ENCODE data around the gene IQGAP3. TPM values are rescaled to one million over a fixed set of nuclear protein-coding genes. Genes with fewer than 3 reads are reported as not detected.
A peak's percentile ranks its signal among the peaks of the same experiment; 100 is the strongest.

Gene IQGAP3
- total RNA-seq, 1 donor from 2014 or later, result 13.1 TPM

DNA sequence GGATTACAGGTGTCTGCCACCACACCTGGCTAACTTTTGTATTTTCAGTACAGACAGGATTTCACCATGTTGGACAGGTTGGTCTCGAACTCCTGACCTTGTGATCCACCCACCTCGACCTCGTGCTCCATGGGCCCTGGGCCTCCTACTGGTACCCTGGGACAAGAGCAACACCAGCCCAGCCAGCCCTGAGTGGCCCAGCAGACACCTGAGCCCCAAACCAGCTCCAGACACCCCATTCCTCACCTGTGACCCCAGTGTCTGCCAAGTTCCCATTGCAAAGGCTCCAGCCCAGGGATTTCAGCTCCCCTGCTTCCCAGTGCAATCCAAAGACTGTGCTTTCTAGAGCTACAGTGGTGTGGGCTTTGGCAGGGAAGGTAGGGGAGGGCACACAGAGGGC, 86.4 kb downstream of the IQGAP3 start:
- peak overlapping the region; percentile 42 for H3K27ac Mint-ChIP-seq (ENCODE audit: unreplicated experiment)
- no peak for DNase-seq (ENCODE audit: low spot score)
- no peak for TF ChIP-seq CTCF (IDR thresholded peaks at IDR 0.05; ENCODE audit: unreplicated experiment)
- no peaks in the 10 kb centered on the region for H3K9me3 Mint-ChIP-seq (ENCODE audit: unreplicated experiment)
- H3K4me1 Mint-ChIP-seq (ENCODE audit: unreplicated experiment), result peaks cover 27% of the 10 kb centered on the region
- H3K4me3 Mint-ChIP-seq (ENCODE audit: unreplicated experiment), result no peak overlapping the region
- H3K27me3 Mint-ChIP-seq (ENCODE audit: unreplicated experiment), result peaks cover 19% of the 10 kb centered on the region
- peaks cover 27% of the 10 kb centered on the region for H3K36me3 Mint-ChIP-seq (ENCODE audit: low read depth, unreplicated experiment)

- TF ChIP-seq CTCF (IDR thresholded peaks at IDR 0.05; ENCODE audit: unreplicated experiment), result no peak
- no peak overlapping the region for H3K27ac Mint-ChIP-seq (ENCODE audit: unreplicated experiment)
- H3K4me3 Mint-ChIP-seq (ENCODE audit: unreplicated experiment), result no peak overlapping the region
- peaks cover 21% of the 10 kb centered on the region for H3K27me3 Mint-ChIP-seq (ENCODE audit: unreplicated experiment)
- peaks cover 25% of the 10 kb centered on the region for H3K4me1 Mint-ChIP-seq (ENCODE audit: unreplicated experiment)
- no peak for DNase-seq (ENCODE audit: low spot score)
- peaks cover 35% of the 10 kb centered on the region for H3K36me3 Mint-ChIP-seq (ENCODE audit: low read depth, unreplicated experiment)
- no peaks in the 10 kb centered on the region for H3K9me3 Mint-ChIP-seq (ENCODE audit: unreplicated experiment)
Observed at GRCh38 chr1:156484480-156485058, 87.8 kb downstream of the IQGAP3 start.

- Mint-ChIP-seq H3K27me3 (ENCODE audit: unreplicated experiment) (peaks cover 13% of the 10 kb centered on the region), H3K4me1 (ENCODE audit: unreplicated experiment) (peaks cover 18% of the 10 kb centered on the region), H3K36me3 (ENCODE audit: low read depth, unreplicated experiment) (peaks cover 40% of the 10 kb centered on the region), H3K27ac (ENCODE audit: unreplicated experiment) (no peak overlapping the region), H3K4me3 (ENCODE audit: unreplicated experiment) (no peak overlapping the region), H3K9me3 (ENCODE audit: unreplicated experiment) (no peaks in the 10 kb centered on the region)
- no peak for DNase-seq (ENCODE audit: low spot score)
- no peak for TF ChIP-seq CTCF (IDR thresholded peaks at IDR 0.05; ENCODE audit: unreplicated experiment)
Observed at GRCh38 chr1:156483397-156483796, 89.0 kb downstream of the IQGAP3 start.

- H3K4me3 Mint-ChIP-seq (ENCODE audit: unreplicated experiment), result peak overlapping the region; percentile 1
- peaks cover 11% of the 10 kb centered on the region for H3K4me1 Mint-ChIP-seq (ENCODE audit: unreplicated experiment)
- no peak for TF ChIP-seq CTCF (IDR thresholded peaks at IDR 0.05; ENCODE audit: unreplicated experiment)
- peaks cover 6% of the 10 kb centered on the region for H3K27me3 Mint-ChIP-seq (ENCODE audit: unreplicated experiment)
- DNase-seq (ENCODE audit: low spot score), result no peak
- H3K9me3 Mint-ChIP-seq (ENCODE audit: unreplicated experiment), result no peaks in the 10 kb centered on the region
- H3K36me3 Mint-ChIP-seq (ENCODE audit: low read depth, unreplicated experiment), result peaks cover 48% of the 10 kb centered on the region
- no peak overlapping the region for H3K27ac Mint-ChIP-seq (ENCODE audit: unreplicated experiment)
Observed at GRCh38 chr1:156482276-156482675, 90.1 kb downstream of the IQGAP3 start.

DNA sequence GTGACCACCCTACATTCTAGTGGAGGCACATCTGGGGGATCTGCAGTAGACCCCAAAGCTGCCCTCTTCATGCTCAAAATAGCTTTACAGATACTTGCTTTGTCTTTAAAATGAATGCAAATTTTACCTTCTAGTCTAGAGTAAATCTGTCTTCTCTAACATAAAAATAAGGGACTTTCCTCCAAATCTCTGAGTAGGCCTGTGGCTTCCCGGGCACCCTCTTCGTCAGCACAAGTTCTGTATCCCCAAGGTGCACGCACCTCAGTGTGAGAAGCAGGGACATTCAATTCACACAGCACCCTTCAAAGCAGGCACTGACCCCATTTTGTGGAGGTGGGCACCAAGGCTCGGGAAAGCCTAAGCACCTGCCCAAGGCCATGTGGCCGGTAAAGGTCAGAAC, 90.8 kb downstream of the IQGAP3 start:
- DNase-seq (ENCODE audit: low spot score), result no peak
- H3K36me3 Mint-ChIP-seq (ENCODE audit: low read depth, unreplicated experiment), result peaks cover 49% of the 10 kb centered on the region
- peaks cover 11% of the 10 kb centered on the region for H3K4me1 Mint-ChIP-seq (ENCODE audit: unreplicated experiment)
- no peak for TF ChIP-seq CTCF (IDR thresholded peaks at IDR 0.05; ENCODE audit: unreplicated experiment)
- no peak overlapping the region for H3K27ac Mint-ChIP-seq (ENCODE audit: unreplicated experiment)
- peaks cover 8% of the 10 kb centered on the region for H3K27me3 Mint-ChIP-seq (ENCODE audit: unreplicated experiment)
- H3K4me3 Mint-ChIP-seq (ENCODE audit: unreplicated experiment), result peak overlapping the region; percentile 1
- no peaks in the 10 kb centered on the region for H3K9me3 Mint-ChIP-seq (ENCODE audit: unreplicated experiment)
